HepG2 (cell line): ENCODE measurements around the gene DENND10. TPM values are rescaled to one million over a fixed set of nuclear protein-coding genes. Genes with fewer than 3 reads are reported as not detected.
A peak's percentile ranks its signal among the peaks of the same experiment; 100 is the strongest.

Experiments used
- HOXD1 ChIP-seq: sonication (generic); formaldehyde crosslinking; IDR thresholded peaks from 2 replicates; pipeline ENCODE4 v1.5.0; 2020; ENCODE audit warnings: missing genetic modification reagents
- ISL2 ChIP-seq: sonication (generic); formaldehyde crosslinking; IDR thresholded peaks from 2 replicates; pipeline ENCODE4 v1.5.0; 2020; ENCODE audit warnings: missing genetic modification reagents
- KDM5A ChIP-seq: fragments of 200-600 bp; sonication (generic); IDR thresholded peaks from 2 replicates; pipeline ENCODE4 v1.7.0; 2018; ENCODE audit warnings: antibody characterized with exemption, mild to moderate bottlenecking, low read length, borderline replicate concordance
- NFYB ChIP-seq: sonication (generic); formaldehyde crosslinking; IDR thresholded peaks from 2 replicates; pipeline ENCODE4 v1.4.0; 2020; ENCODE audit warnings: missing genetic modification reagents
- NR2C2 ChIP-seq: sonication (generic); formaldehyde crosslinking; IDR thresholded peaks from 2 replicates; pipeline ENCODE4 v1.4.0; 2020; ENCODE audit warnings: missing genetic modification reagents, mild to moderate bottlenecking, moderate library complexity, borderline replicate concordance
- PAX8 ChIP-seq: sonication (generic); formaldehyde crosslinking; IDR thresholded peaks from 2 replicates; pipeline ENCODE4 v1.8.0; 2022; ENCODE audit warnings: mild to moderate bottlenecking, missing genetic modification reagents, borderline replicate concordance
- PHF20 ChIP-seq: sonication (generic); formaldehyde crosslinking; IDR thresholded peaks from 2 replicates; pipeline ENCODE4 v1.5.0; 2020; ENCODE audit warnings: mild to moderate bottlenecking, missing genetic modification reagents
- SPEN ChIP-seq: sonication (generic); formaldehyde crosslinking; IDR thresholded peaks from 2 replicates; pipeline ENCODE4 v1.5.1; 2020; ENCODE audit warnings: low read depth, mild to moderate bottlenecking, missing genetic modification reagents
- TAF1 ChIP-seq: sonication (generic); formaldehyde crosslinking; IDR thresholded peaks from 2 replicates; pipeline ENCODE4 v1.4.0; 2020; ENCODE audit warnings: missing genetic modification reagents
- TARDBP ChIP-seq: sonication (generic); formaldehyde crosslinking; IDR thresholded peaks from 2 replicates; pipeline ENCODE4 v1.8.0; 2022; ENCODE audit warnings: mild to moderate bottlenecking, missing genetic modification reagents
- TBL1XR1 ChIP-seq: fragments of 150-350 bp; IDR thresholded peaks from 2 replicates; pipeline ENCODE4 v1.6.1; 2014; ENCODE audit warnings: borderline replicate concordance, low read length; ENCODE audit not compliant: partially characterized antibody
- TBX2 ChIP-seq: sonication (generic); formaldehyde crosslinking; IDR thresholded peaks from 2 replicates; pipeline ENCODE4 v1.5.0; 2020; ENCODE audit warnings: missing genetic modification reagents, mild to moderate bottlenecking, borderline replicate concordance
- USF2 ChIP-seq, 2 experiments: sonication (generic) in 1 of 2; formaldehyde crosslinking in 1 of 2; IDR thresholded peaks; 2 replicates each; pipeline versions ENCODE4 v1.5.1 to v1.6.1; 2011 to 2020; ENCODE audit warnings: borderline replicate concordance in 1 of 2, low read depth in 1 of 2, low read length in 1 of 2, mild to moderate bottlenecking in 1 of 2, missing genetic modification reagents in 1 of 2, moderate library complexity in 1 of 2
- ZFP62 ChIP-seq: sonication (generic); formaldehyde crosslinking; IDR thresholded peaks from 2 replicates; pipeline ENCODE4 v1.4.0; 2020; ENCODE audit warnings: missing genetic modification reagents
- ZNF101 ChIP-seq: sonication (generic); formaldehyde crosslinking; IDR thresholded peaks from 2 replicates; pipeline ENCODE4 v1.4.0; 2020; ENCODE audit warnings: mild to moderate bottlenecking, low read depth, missing genetic modification reagents, borderline replicate concordance
- ZNF124 ChIP-seq: sonication (generic); formaldehyde crosslinking; IDR thresholded peaks from 2 replicates; pipeline ENCODE4 v1.4.0; 2020; ENCODE audit warnings: missing genetic modification reagents
- ZNF24 ChIP-seq: fragments of 450-650 bp; IDR thresholded peaks from 2 replicates; pipeline ENCODE4 v1.6.1; 2017; ENCODE audit warnings: antibody characterized with exemption, mild to moderate bottlenecking
- ZNF264 ChIP-seq: sonication (generic); formaldehyde crosslinking; IDR thresholded peaks from 2 replicates; pipeline ENCODE4 v1.4.0; 2020; ENCODE audit warnings: missing genetic modification reagents
- ZNF34 ChIP-seq: sonication (generic); formaldehyde crosslinking; IDR thresholded peaks from 2 replicates; pipeline ENCODE4 v1.4.0; 2020; ENCODE audit warnings: mild to moderate bottlenecking, missing genetic modification reagents, borderline replicate concordance
- ZSCAN12 ChIP-seq: sonication (generic); formaldehyde crosslinking; IDR thresholded peaks from 2 replicates; pipeline ENCODE4 v1.9.0; 2021; ENCODE audit warnings: mild to moderate bottlenecking, missing genetic modification reagents
- ZSCAN21 ChIP-seq: sonication (generic); formaldehyde crosslinking; IDR thresholded peaks from 2 replicates; pipeline ENCODE4 v1.8.0; 2022; ENCODE audit warnings: mild to moderate bottlenecking, missing genetic modification reagents, moderate library complexity, borderline replicate concordance
- polyA plus RNA-seq, 8 experiments: library from polyadenylated mRNA; depleted of rRNA in 3 of 8; stranded (reverse) in 7 of 8; unstranded in 1 of 8; fragments of >200 nt; fragmentation: Illumina TruSeq in 4 of 8; extraction: Trizol in 4 of 8; gene quantifications; 2 replicates each; pipeline versions ENCODE4 v1.2.1 to v1.2.3, GENCODE V29; 2011 to 2016; ENCODE audit warnings: low read depth in 4 of 8, missing spikeins in 1 of 8, mixed read lengths in 1 of 8; ENCODE audit not compliant: insufficient read depth in 1 of 8
- total RNA-seq, 5 experiments: library from RNA; depleted of rRNA; stranded (reverse); fragments of >200 nt; fragmentation: Illumina TruSeq; extraction: Trizol; gene quantifications; 2 replicates each; pipeline ENCODE4 v1.2.3, GENCODE V29; 2016; ENCODE audit warnings: low read depth in 1 of 5
- TF ChIP-seq, protein P1 (sequence below): sonication (generic); formaldehyde crosslinking; IDR thresholded peaks from 2 replicates; pipeline ENCODE4 v1.4.0; 2020; ENCODE audit warnings: missing genetic modification reagents, borderline replicate concordance
- TF ChIP-seq, protein P2 (sequence below): sonication (generic); formaldehyde crosslinking; IDR thresholded peaks from 2 replicates; pipeline ENCODE4 v1.8.0; 2023; ENCODE audit warnings: mild to moderate bottlenecking, missing genetic modification reagents

DENND10 gene
- total and polyA plus RNA-seq, 2 of the 13 experiments (the other 11 are each of a cell fraction or from before 2014, with no cell fraction given), result 43.7 to 78.8 TPM

DNA sequence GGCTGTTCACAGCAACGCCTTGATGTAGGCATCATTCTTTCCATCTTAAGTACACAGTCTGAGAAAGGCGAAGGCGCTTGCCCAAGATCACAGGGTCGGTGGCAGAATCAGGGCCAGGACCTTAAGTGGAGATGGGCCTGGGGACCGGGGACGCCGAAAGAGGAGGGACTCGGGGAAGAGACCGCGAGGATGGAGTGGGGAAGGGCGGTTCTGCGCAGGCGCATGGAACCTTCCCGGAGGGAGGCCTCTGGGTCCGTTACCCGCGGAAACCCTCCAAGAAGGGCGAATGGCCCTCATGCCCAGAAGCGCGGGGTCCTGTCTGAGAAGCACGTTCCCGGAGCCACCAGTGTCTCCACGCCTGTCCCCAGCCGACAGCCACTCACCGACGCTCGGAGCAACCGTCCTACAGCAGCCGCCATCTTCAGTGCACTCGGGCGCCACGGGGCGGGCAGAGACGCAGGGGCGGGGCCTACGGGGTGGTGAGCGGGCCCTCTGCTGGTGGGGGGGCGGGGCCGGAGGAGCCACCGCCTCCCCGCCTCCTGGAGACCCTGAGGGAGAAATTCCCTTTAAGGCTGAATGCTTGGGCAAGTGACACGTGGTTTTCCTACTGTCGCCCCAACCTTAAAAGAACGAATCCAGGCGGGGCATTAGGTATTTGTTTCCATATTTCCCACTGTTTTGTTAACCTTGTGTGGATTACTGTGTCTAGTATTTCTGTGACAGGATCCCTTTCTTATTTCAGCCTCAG lies 74.6 kb downstream of the DENND10 start, which contains the start of gene PRDX3 (continued):
- TF ChIP-seq PHF20, result no peak; the same call in 1 of the 2 replicates
- no peak; the same call in 1 of the 2 replicates for TF ChIP-seq NR2C2 (CRISPR knock-in tag)
- TF ChIP-seq ZNF34 (CRISPR knock-in tag), result no peak
- TF ChIP-seq, protein P1, sequence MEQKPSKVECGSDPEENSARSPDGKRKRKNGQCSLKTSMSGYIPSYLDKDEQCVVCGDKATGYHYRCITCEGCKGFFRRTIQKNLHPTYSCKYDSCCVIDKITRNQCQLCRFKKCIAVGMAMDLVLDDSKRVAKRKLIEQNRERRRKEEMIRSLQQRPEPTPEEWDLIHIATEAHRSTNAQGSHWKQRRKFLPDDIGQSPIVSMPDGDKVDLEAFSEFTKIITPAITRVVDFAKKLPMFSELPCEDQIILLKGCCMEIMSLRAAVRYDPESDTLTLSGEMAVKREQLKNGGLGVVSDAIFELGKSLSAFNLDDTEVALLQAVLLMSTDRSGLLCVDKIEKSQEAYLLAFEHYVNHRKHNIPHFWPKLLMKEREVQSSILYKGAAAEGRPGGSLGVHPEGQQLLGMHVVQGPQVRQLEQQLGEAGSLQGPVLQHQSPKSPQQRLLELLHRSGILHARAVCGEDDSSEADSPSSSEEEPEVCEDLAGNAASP (CRISPR knock-in tag), result peak; percentile 36
- TF ChIP-seq KDM5A, result peak; percentile 70; the same call in 1 of the 2 replicates
- peak; percentile 75 for TF ChIP-seq TBX2 (CRISPR knock-in tag)
- no peak for TF ChIP-seq ZNF24
- peak; percentile 54; the same call in 1 of the 2 replicates for TF ChIP-seq TARDBP (CRISPR knock-in tag)
- 0 out of 2 replicates have a peak, but pooled peaks have one; percentile 63 for TF ChIP-seq ZNF264 (CRISPR knock-in tag)
- 0 out of 2 replicates have a peak, but pooled peaks have one; percentile 38 for TF ChIP-seq ZSCAN21 (CRISPR knock-in tag)
- 0 out of 2 replicates have a peak, but pooled peaks have one; percentile 50 for TF ChIP-seq ZNF101 (CRISPR knock-in tag)
- TF ChIP-seq PAX8 (CRISPR knock-in tag), result no peak
- TF ChIP-seq ZSCAN12 (CRISPR knock-in tag), result no peak
- no peak; the same call in 1 of the 2 replicates for TF ChIP-seq ISL2
- no peak for TF ChIP-seq USF2 (IDR thresholded peaks at IDR 0.05; ENCODE audit: low read depth, low read length)
- 0 out of 2 replicates have a peak, but pooled peaks have one; percentile 31 for TF ChIP-seq USF2 (CRISPR knock-in tag; IDR thresholded peaks at IDR 0.05; ENCODE audit: borderline replicate concordance)
- peak; percentile 29 for TF ChIP-seq TBL1XR1
- TF ChIP-seq SPEN (CRISPR knock-in tag), result peak; percentile 84
- TF ChIP-seq ZFP62 (CRISPR knock-in tag), result no peak
- TF ChIP-seq TAF1 (CRISPR knock-in tag), result peak; percentile 96
- TF ChIP-seq, protein P2, sequence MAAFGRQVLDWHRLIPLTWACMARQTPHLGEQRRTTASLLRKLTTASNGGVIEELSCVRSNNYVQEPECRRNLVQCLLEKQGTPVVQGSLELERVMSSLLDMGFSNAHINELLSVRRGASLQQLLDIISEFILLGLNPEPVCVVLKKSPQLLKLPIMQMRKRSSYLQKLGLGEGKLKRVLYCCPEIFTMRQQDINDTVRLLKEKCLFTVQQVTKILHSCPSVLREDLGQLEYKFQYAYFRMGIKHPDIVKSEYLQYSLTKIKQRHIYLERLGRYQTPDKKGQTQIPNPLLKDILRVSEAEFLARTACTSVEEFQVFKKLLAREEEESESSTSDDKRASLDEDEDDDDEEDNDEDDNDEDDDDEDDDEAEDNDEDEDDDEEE (CRISPR knock-in tag), result no peak
- 0 out of 2 replicates have a peak, but pooled peaks have one; percentile 69 for TF ChIP-seq ZNF124 (CRISPR knock-in tag)
- TF ChIP-seq NFYB (CRISPR knock-in tag), result no peak; the same call in 1 of the 2 replicates
- no peak for TF ChIP-seq HOXD1
